Thyroid gland (tissue), 4 donors: ENCODE results near the gene RAB36.

Experiments used
- POLR2A ChIP-seq, 2 donors: fragments of 450-650 bp; IDR thresholded peaks; one replicate each; pipeline ENCODE4 v1.6.1; 2017; ENCODE audit warnings: antibody characterized with exemption in 2 of 2, mild to moderate bottlenecking in 2 of 2, moderate library complexity in 1 of 2
- TF ChIP-seq, protein P1 (sequence below), 6 experiments: fragments of 200-600 bp in 3 of 6; fragments of 450-650 bp in 3 of 6; sonication (generic) in 3 of 6; IDR thresholded peaks; one replicate each; pipeline ENCODE4 v1.5.1; 2016 to 2019; ENCODE audit warnings: antibody characterized with exemption in 6 of 6, mild to moderate bottlenecking in 2 of 6, inconsistent platforms in 1 of 6, moderate library complexity in 1 of 6

- TF ChIP-seq, protein P1, sequence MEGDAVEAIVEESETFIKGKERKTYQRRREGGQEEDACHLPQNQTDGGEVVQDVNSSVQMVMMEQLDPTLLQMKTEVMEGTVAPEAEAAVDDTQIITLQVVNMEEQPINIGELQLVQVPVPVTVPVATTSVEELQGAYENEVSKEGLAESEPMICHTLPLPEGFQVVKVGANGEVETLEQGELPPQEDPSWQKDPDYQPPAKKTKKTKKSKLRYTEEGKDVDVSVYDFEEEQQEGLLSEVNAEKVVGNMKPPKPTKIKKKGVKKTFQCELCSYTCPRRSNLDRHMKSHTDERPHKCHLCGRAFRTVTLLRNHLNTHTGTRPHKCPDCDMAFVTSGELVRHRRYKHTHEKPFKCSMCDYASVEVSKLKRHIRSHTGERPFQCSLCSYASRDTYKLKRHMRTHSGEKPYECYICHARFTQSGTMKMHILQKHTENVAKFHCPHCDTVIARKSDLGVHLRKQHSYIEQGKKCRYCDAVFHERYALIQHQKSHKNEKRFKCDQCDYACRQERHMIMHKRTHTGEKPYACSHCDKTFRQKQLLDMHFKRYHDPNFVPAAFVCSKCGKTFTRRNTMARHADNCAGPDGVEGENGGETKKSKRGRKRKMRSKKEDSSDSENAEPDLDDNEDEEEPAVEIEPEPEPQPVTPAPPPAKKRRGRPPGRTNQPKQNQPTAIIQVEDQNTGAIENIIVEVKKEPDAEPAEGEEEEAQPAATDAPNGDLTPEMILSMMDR (IDR thresholded peaks at IDR 0.05): no peak
- no peak for TF ChIP-seq POLR2A (IDR thresholded peaks at IDR 0.05)
These were observed 11.0 kb downstream of the RAB36 start for GRCh38 chr22:23156286-23156685.
